GM12865 (cell line): ENCODE data around the gene ZCCHC24.

Experiments used
- DNase-seq: peaks from one replicate; pipeline ENCODE4 v3.0.0; 2010; ENCODE audit warnings: low read depth
- H3K4me3 ChIP-seq: 2 replicates; pipeline ENCODE4 v1.5.1; 2011; ENCODE audit warnings: mild to moderate bottlenecking, low read depth, low read length, control low read depth
- TF ChIP-seq, protein P1 (sequence below): IDR thresholded peaks from 2 replicates; pipeline ENCODE4 v1.5.1; 2011; ENCODE audit warnings: low read length, control low read depth, low read depth, inconsistent platforms; ENCODE audit not compliant: insufficient read depth; ENCODE audit errors: missing control alignments

Gene ZCCHC24

GRCh38 chr10:79468015-79468560 is 22.7 kb upstream of the ZCCHC24 start:
- H3K4me3 ChIP-seq, result no peak overlapping the region
- TF ChIP-seq, protein P1, sequence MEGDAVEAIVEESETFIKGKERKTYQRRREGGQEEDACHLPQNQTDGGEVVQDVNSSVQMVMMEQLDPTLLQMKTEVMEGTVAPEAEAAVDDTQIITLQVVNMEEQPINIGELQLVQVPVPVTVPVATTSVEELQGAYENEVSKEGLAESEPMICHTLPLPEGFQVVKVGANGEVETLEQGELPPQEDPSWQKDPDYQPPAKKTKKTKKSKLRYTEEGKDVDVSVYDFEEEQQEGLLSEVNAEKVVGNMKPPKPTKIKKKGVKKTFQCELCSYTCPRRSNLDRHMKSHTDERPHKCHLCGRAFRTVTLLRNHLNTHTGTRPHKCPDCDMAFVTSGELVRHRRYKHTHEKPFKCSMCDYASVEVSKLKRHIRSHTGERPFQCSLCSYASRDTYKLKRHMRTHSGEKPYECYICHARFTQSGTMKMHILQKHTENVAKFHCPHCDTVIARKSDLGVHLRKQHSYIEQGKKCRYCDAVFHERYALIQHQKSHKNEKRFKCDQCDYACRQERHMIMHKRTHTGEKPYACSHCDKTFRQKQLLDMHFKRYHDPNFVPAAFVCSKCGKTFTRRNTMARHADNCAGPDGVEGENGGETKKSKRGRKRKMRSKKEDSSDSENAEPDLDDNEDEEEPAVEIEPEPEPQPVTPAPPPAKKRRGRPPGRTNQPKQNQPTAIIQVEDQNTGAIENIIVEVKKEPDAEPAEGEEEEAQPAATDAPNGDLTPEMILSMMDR, result no peak
- DNase-seq, result no peak

- TF ChIP-seq, protein P1, result no peak
- DNase-seq, result no peak
- H3K4me3 ChIP-seq, result no peak overlapping the region
Observed at GRCh38 chr10:79465341-79465740, 19.9 kb upstream of the ZCCHC24 start.

DNA sequence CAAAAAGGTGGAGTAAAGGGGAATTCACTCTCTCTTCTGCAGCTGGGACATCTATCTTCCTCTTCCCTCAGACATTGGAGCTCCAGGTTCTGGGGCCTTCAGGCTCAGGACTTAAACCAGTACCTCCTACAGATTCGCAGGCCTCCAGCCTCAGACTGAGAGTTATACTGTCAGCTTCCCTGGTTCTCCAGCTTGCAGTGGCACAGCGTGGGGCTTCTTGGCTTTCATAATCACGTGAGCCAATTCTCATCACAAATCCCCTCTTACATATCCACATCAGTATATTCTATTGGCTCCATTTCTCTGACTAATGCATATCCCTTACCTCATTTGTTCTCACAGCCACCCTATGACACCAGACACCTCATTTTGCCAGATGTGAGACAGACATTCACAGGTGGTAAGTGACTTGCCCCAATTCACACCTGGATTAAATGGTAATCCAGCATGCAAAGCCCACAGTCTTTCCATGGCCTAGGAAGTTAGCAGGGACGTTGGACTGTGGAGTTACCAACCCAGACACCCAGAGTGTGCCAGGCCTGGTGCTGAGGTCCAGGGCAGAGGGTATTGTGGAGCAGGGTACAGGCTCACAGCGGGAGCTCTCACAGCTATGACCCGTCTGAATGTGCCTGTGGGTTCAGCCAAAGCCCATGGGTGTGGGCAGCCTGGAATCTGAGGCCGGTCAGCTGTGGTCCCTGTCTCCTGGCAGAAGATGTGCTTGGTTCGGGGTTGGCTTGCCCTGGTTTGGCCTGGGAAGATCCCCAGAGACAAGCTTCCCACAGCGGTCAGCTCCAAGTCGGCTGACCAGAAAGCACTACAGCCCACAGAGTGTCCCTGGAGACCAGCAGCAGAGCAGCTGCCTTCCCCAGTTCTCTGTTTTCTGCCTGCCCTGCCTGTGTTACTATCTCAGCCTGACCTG is 18.4 kb upstream of the ZCCHC24 start:
- TF ChIP-seq, protein P1, result no peak
- no peak for DNase-seq
- H3K4me3 ChIP-seq, result no peak overlapping the region

GRCh38 chr10:79460687-79461086 is 15.3 kb upstream of the ZCCHC24 start:
- TF ChIP-seq, protein P1, result no peak
- no peak overlapping the region for H3K4me3 ChIP-seq
- DNase-seq, result no peak

GRCh38 chr10:79459243-79459642 is 13.8 kb upstream of the ZCCHC24 start:
- no peak overlapping the region for H3K4me3 ChIP-seq
- TF ChIP-seq, protein P1, result no peak
- DNase-seq, result no peak

GRCh38 chr10:79458483-79458882 is 13.1 kb upstream of the ZCCHC24 start:
- no peak for DNase-seq
- TF ChIP-seq, protein P1, result no peak
- no peak overlapping the region for H3K4me3 ChIP-seq
